B cell (primary cell): ENCODE data around the gene TEDC2. TPM values are rescaled to one million over a fixed set of nuclear protein-coding genes. Genes with fewer than 3 reads are reported as not detected.

Experiments
- ATAC-seq: fragments of 200-7000 bp; cut with Tn5 transposase; one replicate; pipeline ENCODE4 v1.10.0; 2021; ENCODE audit warnings: low read depth, mild to moderate bottlenecking, moderate number of reproducible peaks, moderate library complexity
- CTCF ChIA-PET: fragments of 350-600 bp; sonication (Branson Sonifier 250); formaldehyde crosslinking; loops from one replicate; lab custom pipeline; 2021; ENCODE audit warnings: antibody characterized with exemption, inconsistent platforms; lab: Charles Lee
- POLR2A ChIA-PET: fragments of 350-600 bp; sonication (Branson Sonifier 250); formaldehyde crosslinking; loops from one replicate; lab custom pipeline; 2021; ENCODE audit warnings: antibody characterized with exemption; lab: Charles Lee
- DNase-seq: peaks from one replicate; pipeline ENCODE4 v3.0.0; 2013
- H2AFZ ChIP-seq: 2 replicates; pipeline ENCODE4 v1.6.1; 2012; ENCODE audit warnings: mild to moderate bottlenecking, low read depth, low read length; ENCODE audit not compliant: insufficient read depth, poor library complexity, severe bottlenecking
- H3K27ac ChIP-seq, 2 donors: 1 replicate in 1 of 2; 2 replicates in 1 of 2; pipeline ENCODE4 v1.5.1; 2012 to 2013; ENCODE audit warnings: low read length in 2 of 2, mild to moderate bottlenecking in 2 of 2, moderate library complexity in 1 of 2
- H3K27me3 ChIP-seq, 4 experiments: fragments of 200-600 bp in 1 of 4; sonication (generic) in 1 of 4; replicated peaks in 1 of 4; 1 replicate in 2 of 4; 2 replicates in 2 of 4; pipeline versions ENCODE4 v1.6.1 to v1.7.0; 2013 to 2016; ENCODE audit warnings: low read length in 3 of 4, mild to moderate bottlenecking in 2 of 4, mixed read lengths in 1 of 4, moderate library complexity in 1 of 4; ENCODE audit not compliant: insufficient read depth in 4 of 4, control insufficient read depth in 3 of 4; ENCODE audit errors: control extremely low read depth in 1 of 4
- H3K36me3 ChIP-seq, 2 experiments: replicated peaks in 1 of 2; 1 replicate in 1 of 2; 2 replicates in 1 of 2; pipeline versions ENCODE4 v1.6.1 to v1.7.1; 2013; ENCODE audit warnings: low read length in 1 of 2; ENCODE audit not compliant: insufficient read depth in 2 of 2, control insufficient read depth in 1 of 2; ENCODE audit errors: control extremely low read depth in 1 of 2, extremely low read depth in 1 of 2
- H3K4me1 ChIP-seq, 2 donors: fragments of 200-600 bp in 1 of 2; sonication (generic) in 1 of 2; 1 replicate in 1 of 2; 2 replicates in 1 of 2; pipeline versions ENCODE4 v1.5.1 to v1.6.1; 2013 to 2017; ENCODE audit warnings: low read length in 2 of 2; ENCODE audit not compliant: control insufficient read depth in 2 of 2, insufficient read depth in 2 of 2
- H3K4me2 ChIP-seq: replicated peaks from 2 replicates; pipeline ENCODE3; 2012; ENCODE audit warnings: mild to moderate bottlenecking, low read depth, low read length; ENCODE audit not compliant: poor library complexity, severe bottlenecking
- H3K4me3 ChIP-seq, 5 experiments: fragments of 200-600 bp in 1 of 5; sonication (generic) in 1 of 5; 1 replicate in 3 of 5; 2 replicates in 2 of 5; pipeline versions ENCODE4 v1.5.1 to v1.7.0; 2011 to 2016; ENCODE audit warnings: low read length in 4 of 5, mild to moderate bottlenecking in 4 of 5, low read depth in 2 of 5, control low read depth in 1 of 5, moderate library complexity in 1 of 5; ENCODE audit not compliant: insufficient read depth in 1 of 5; ENCODE audit errors: control extremely low read depth in 1 of 5, extremely low read depth in 1 of 5
- H3K79me2 ChIP-seq: fragments of 200-600 bp; sonication (generic); one replicate; pipeline ENCODE4 v1.6.0; 2016; ENCODE audit warnings: low read length; ENCODE audit not compliant: control insufficient read depth, insufficient read depth
- H3K9ac ChIP-seq: fragments of 200-600 bp; sonication (generic); 2 replicates; pipeline ENCODE4 v1.6.1; 2017; ENCODE audit warnings: mild to moderate bottlenecking, low read length, moderate library complexity
- H3K9me3 ChIP-seq, 3 donors: one replicate each; pipeline versions ENCODE4 v1.6.1 to v1.7.1; 2013; ENCODE audit warnings: low read length in 2 of 3; ENCODE audit not compliant: control insufficient read depth in 2 of 3, insufficient read depth in 1 of 3; ENCODE audit errors: control extremely low read depth in 1 of 3
- H4K20me1 ChIP-seq: 2 replicates; pipeline ENCODE4 v1.6.0; 2012; ENCODE audit warnings: mild to moderate bottlenecking, low read length; ENCODE audit not compliant: insufficient read depth, control insufficient read depth, poor library complexity, severe bottlenecking
- H3K27ac Mint-ChIP-seq: one replicate; pipeline ENCODE4 v1.8.0; 2021; ENCODE audit warnings: mixed read lengths
- H3K27me3 Mint-ChIP-seq: one replicate; pipeline ENCODE4 v1.8.0; 2021; ENCODE audit warnings: mixed read lengths
- H3K4me1 Mint-ChIP-seq: one replicate; pipeline ENCODE4 v1.8.0; 2021; ENCODE audit warnings: mixed read lengths
- H3K4me3 Mint-ChIP-seq: one replicate; pipeline ENCODE4 v1.8.0; 2021; ENCODE audit warnings: mixed read lengths
- H3K9me3 Mint-ChIP-seq: one replicate; pipeline ENCODE4 v1.8.0; 2022; ENCODE audit warnings: mixed read lengths; ENCODE audit not compliant: insufficient read depth
- EZH2 ChIP-seq: IDR thresholded peaks from 2 replicates; pipeline ENCODE4 v1.6.1; 2012; ENCODE audit warnings: borderline replicate concordance, low read depth, mild to moderate bottlenecking, moderate library complexity, low read length; ENCODE audit not compliant: insufficient read depth, poor library complexity, severe bottlenecking
- WGBS: methylation state at CpG from one replicate; pipeline ENCODE4 v1.1.5; 2013; ENCODE audit warnings: missing lambda C conversion rate; ENCODE audit not compliant: insufficient coverage; 5-methylcytosine and 5-hydroxymethylcytosine counted together
- intact Hi-C: fragments of 100-400 bp; cut with micrococcal nuclease; formaldehyde crosslinking; loops from one replicate; pipeline ENCODE4 v1.10.0; 2022
- polyA plus RNA-seq: library from polyadenylated mRNA; depleted of rRNA; stranded (reverse); fragments of >200 nt; gene quantifications from 2 replicates; pipeline ENCODE4 v1.2.3, GENCODE V29; 2012
- total RNA-seq, 2 donors: library from RNA; stranded (reverse); fragments of 120-200 nt in 1 of 2; gene quantifications; 1 replicate in 1 of 2; 2 replicates in 1 of 2; pipeline versions ENCODE4 v1.2.3 to v1.2.4, GENCODE V29; 2013 to 2022
- TF ChIP-seq, protein P1 (sequence below): fragments of 200-600 bp; IDR thresholded peaks from one replicate; pipeline ENCODE4 v1.8.0; 2022; ENCODE audit warnings: antibody characterized with exemption, mild to moderate bottlenecking

Gene TEDC2
- total and polyA plus RNA-seq, 2 donors (not counting 1 experiment from before 2014, with no cell fraction given), result 1.1 to 2.9 TPM

DNA sequence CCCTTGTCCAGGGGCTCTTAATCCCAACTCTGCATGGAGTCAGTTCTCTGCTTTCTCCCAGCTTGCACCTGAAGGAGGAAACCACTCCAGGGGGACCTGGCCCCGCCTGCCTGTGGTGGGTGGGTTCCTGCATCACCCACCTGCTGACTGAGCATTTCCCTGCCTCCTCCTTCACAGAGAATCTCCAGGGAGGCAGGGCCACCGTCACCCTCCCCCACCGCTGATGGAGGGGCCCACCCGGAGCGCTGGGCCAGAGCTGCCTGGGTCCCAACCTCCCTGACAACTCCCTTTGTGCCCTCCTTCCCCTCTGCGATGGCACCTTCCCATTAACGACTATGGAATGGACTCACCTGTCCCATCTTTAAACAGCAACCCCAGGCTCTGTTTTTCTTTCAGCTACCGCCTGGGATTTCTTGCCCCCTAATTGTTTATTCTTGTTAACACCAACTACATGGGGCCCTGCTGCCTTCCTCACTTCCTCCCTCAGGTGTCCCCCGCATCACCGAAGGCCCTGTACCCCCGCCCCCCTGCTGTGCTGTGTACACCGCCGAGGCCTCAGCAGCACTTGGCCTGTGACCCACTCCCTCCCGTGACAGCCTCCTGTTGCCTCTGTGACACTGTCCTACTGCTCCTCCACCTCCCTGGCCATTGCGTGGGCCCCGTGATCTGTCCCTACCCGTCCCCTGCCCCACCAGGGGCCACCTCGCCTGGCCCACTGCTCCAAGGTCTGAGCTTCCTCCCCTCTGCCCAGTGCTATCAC lies 842 bp upstream of the TEDC2 start:
- H3K27me3 ChIP-seq, result no peaks in the 10 kb centered on the region
- no peaks in the 10 kb centered on the region for H3K9me3 ChIP-seq
- POLR2A ChIA-PET, result interaction anchor here (0.7 to 2.0 kb wide), 9 partner anchors 10 to 319 kb away, joined by 3 to 11 read pairs (median 6); partner anchors contain the start of genes CCNF and TBC1D24
- H3K4me2 ChIP-seq, result peak overlapping the region; percentile 100
- H2AFZ ChIP-seq, result peak overlapping the region; percentile 98
- H3K4me1 ChIP-seq, result peaks cover 10 to 16% of the 10 kb centered on the region in 2 donors
- Mint-ChIP-seq H3K4me1 (peaks cover 6% of the 10 kb centered on the region), H3K27ac (no peak overlapping the region), H3K4me3 (peak overlapping the region; percentile 94), H3K27me3 (no peaks in the 10 kb centered on the region), H3K9me3 (no peaks in the 10 kb centered on the region)
- intact Hi-C loops, result no loop called here
- H3K9ac ChIP-seq, result peak overlapping the region; percentile 87
- no peaks in the 10 kb centered on the region for H4K20me1 ChIP-seq
- no peaks in the 10 kb centered on the region for H3K36me3 ChIP-seq
- ATAC-seq (no peak), DNase-seq (no peak)
- no peaks in the 10 kb centered on the region for H3K79me2 ChIP-seq
- CTCF ChIA-PET, result interaction anchor here (0.6 to 1.3 kb wide), 6 partner anchors 10 to 264 kb away, joined by 3 to 5 read pairs (median 3); partner anchors contain the start of genes ABCA3 and CCNF
- peak overlapping the region in 4 of 5 experiments; percentile 44 to 84 (median 57) for H3K4me3 ChIP-seq
- no peak overlapping the region for H3K27ac ChIP-seq
- WGBS, result 34% methylated on average over 17 of the region's 18 CpGs
- TF ChIP-seq, protein P1, sequence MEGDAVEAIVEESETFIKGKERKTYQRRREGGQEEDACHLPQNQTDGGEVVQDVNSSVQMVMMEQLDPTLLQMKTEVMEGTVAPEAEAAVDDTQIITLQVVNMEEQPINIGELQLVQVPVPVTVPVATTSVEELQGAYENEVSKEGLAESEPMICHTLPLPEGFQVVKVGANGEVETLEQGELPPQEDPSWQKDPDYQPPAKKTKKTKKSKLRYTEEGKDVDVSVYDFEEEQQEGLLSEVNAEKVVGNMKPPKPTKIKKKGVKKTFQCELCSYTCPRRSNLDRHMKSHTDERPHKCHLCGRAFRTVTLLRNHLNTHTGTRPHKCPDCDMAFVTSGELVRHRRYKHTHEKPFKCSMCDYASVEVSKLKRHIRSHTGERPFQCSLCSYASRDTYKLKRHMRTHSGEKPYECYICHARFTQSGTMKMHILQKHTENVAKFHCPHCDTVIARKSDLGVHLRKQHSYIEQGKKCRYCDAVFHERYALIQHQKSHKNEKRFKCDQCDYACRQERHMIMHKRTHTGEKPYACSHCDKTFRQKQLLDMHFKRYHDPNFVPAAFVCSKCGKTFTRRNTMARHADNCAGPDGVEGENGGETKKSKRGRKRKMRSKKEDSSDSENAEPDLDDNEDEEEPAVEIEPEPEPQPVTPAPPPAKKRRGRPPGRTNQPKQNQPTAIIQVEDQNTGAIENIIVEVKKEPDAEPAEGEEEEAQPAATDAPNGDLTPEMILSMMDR, result no peak
- TF ChIP-seq EZH2, result no peak

GRCh38 chr16:2460391-2460713 lies 443 bp downstream of the TEDC2 start:
- no peaks in the 10 kb centered on the region for H3K36me3 ChIP-seq
- intact Hi-C loops, result loop anchor here (1.0 kb wide), 3 partner anchors 14 to 31 kb away; partner anchors contain the start of gene CCNF
- H3K27ac ChIP-seq, result no peak overlapping the region
- WGBS, result 3% methylated on average over 19 of the region's 20 CpGs
- no peaks in the 10 kb centered on the region for H3K79me2 ChIP-seq
- CTCF ChIA-PET, result interaction anchor here (1.0 to 1.3 kb wide), 3 partner anchors 8 to 210 kb away, joined by 3 read pairs; no protein-coding TSS in a partner anchor
- TF ChIP-seq EZH2, result no peak
- TF ChIP-seq, protein P1, result no peak
- H3K4me2 ChIP-seq, result peak overlapping the region; percentile 100
- peaks cover 10 to 16% of the 10 kb centered on the region in 2 donors for H3K4me1 ChIP-seq
- no peak for ATAC-seq
- Mint-ChIP-seq H3K27ac (no peak overlapping the region), H3K4me3 (peak overlapping the region; percentile 53), H3K9me3 (no peaks in the 10 kb centered on the region), H3K27me3 (no peaks in the 10 kb centered on the region), H3K4me1 (peaks cover 6% of the 10 kb centered on the region)
- H3K4me3 ChIP-seq, result peak overlapping the region in 4 of 5 experiments; percentile 28 to 84 (median 57)
- no peak for DNase-seq
- peak overlapping the region; percentile 98 for H2AFZ ChIP-seq
- peak overlapping the region; percentile 87 for H3K9ac ChIP-seq
- H4K20me1 ChIP-seq, result no peaks in the 10 kb centered on the region
- POLR2A ChIA-PET, result interaction anchor here (1.0 to 2.0 kb wide), 4 partner anchors 8 to 31 kb away, joined by 3 to 11 read pairs (median 6); partner anchors contain the start of genes CCNF and TBC1D24
- no peaks in the 10 kb centered on the region for H3K9me3 ChIP-seq
- no peaks in the 10 kb centered on the region for H3K27me3 ChIP-seq
